ENCODE results near the gene SAP30BP. TPM values are rescaled to one million over a fixed set of nuclear protein-coding genes. Genes with fewer than 3 reads are reported as not detected.

The SAP30BP gene
- total and polyA plus RNA-seq, 2 of the 13 experiments (the other 11 are each of a cell fraction or from before 2014, with no cell fraction given) = 67.7 to 99.4 TPM

DNA sequence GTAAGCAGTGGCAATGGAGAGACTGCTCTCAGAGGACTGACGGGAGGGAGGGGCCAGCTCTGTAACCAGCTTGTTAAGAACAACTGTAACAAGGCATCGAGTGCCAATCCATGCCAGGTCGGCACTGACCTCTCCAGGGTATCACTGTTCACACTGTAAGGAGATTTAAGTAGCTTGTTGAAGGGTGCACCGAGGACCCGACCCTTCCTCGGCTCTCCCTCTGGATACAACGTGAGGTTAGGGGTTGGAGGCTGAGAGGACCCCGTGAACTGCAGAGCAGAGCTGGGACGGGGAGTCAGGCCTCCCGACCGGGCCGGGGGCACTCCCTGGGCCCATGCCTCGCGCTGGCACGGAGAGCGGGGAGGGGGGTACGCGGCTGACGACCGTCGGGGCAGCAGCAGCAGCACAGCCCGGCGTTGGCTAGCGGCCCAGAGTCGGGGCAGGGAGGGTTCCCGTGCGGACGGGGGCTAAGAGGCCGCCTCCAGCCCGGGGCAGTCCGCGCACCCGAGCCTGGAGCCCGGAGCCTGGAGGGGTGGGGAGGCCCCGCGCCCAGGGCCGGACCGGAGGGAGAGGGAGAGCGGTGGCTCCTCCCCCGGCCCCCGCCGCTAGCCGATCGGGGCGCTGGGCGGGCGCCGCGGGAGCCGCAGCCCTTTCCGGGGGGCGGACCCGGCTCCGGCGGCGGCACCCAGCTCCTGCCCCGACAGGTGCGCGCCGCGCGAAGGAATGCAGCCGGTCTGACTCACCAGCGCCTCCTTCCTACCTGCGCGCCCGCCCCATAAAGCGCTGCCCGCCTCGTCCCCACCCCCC is 53.7 kb downstream of the SAP30BP start, which contains the start of gene ITGB4 (continued):
- TF ChIP-seq, protein P1, sequence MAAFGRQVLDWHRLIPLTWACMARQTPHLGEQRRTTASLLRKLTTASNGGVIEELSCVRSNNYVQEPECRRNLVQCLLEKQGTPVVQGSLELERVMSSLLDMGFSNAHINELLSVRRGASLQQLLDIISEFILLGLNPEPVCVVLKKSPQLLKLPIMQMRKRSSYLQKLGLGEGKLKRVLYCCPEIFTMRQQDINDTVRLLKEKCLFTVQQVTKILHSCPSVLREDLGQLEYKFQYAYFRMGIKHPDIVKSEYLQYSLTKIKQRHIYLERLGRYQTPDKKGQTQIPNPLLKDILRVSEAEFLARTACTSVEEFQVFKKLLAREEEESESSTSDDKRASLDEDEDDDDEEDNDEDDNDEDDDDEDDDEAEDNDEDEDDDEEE (CRISPR knock-in tag; IDR thresholded peaks at IDR 0.05) = no peak
- no peak for TF ChIP-seq ZNF432 (CRISPR knock-in tag; IDR thresholded peaks at IDR 0.05; ENCODE audit: borderline replicate concordance)
- TF ChIP-seq TRIM24 (CRISPR knock-in tag; IDR thresholded peaks at IDR 0.05) = no peak
- TF ChIP-seq, protein P2, sequence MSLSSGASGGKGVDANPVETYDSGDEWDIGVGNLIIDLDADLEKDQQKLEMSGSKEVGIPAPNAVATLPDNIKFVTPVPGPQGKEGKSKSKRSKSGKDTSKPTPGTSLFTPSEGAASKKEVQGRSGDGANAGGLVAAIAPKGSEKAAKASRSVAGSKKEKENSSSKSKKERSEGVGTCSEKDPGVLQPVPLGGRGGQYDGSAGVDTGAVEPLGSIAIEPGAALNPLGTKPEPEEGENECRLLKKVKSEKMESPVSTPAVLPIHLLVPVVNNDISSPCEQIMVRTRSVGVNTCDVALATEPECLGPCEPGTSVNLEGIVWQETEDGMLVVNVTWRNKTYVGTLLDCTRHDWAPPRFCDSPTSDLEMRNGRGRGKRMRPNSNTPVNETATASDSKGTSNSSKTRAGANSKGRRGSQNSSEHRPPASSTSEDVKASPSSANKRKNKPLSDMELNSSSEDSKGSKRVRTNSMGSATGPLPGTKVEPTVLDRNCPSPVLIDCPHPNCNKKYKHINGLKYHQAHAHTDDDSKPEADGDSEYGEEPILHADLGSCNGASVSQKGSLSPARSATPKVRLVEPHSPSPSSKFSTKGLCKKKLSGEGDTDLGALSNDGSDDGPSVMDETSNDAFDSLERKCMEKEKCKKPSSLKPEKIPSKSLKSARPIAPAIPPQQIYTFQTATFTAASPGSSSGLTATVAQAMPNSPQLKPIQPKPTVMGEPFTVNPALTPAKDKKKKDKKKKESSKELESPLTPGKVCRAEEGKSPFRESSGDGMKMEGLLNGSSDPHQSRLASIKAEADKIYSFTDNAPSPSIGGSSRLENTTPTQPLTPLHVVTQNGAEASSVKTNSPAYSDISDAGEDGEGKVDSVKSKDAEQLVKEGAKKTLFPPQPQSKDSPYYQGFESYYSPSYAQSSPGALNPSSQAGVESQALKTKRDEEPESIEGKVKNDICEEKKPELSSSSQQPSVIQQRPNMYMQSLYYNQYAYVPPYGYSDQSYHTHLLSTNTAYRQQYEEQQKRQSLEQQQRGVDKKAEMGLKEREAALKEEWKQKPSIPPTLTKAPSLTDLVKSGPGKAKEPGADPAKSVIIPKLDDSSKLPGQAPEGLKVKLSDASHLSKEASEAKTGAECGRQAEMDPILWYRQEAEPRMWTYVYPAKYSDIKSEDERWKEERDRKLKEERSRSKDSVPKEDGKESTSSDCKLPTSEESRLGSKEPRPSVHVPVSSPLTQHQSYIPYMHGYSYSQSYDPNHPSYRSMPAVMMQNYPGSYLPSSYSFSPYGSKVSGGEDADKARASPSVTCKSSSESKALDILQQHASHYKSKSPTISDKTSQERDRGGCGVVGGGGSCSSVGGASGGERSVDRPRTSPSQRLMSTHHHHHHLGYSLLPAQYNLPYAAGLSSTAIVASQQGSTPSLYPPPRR (CRISPR knock-in tag; IDR thresholded peaks at IDR 0.05; ENCODE audit: borderline replicate concordance) = no peak
- TF ChIP-seq JARID2 (CRISPR knock-in tag; IDR thresholded peaks at IDR 0.05; ENCODE audit: insufficient replicate concordance) = no peak
- TF ChIP-seq SIX1 (CRISPR knock-in tag; IDR thresholded peaks at IDR 0.05; ENCODE audit: borderline replicate concordance) = no peak
- TF ChIP-seq, protein P3, sequence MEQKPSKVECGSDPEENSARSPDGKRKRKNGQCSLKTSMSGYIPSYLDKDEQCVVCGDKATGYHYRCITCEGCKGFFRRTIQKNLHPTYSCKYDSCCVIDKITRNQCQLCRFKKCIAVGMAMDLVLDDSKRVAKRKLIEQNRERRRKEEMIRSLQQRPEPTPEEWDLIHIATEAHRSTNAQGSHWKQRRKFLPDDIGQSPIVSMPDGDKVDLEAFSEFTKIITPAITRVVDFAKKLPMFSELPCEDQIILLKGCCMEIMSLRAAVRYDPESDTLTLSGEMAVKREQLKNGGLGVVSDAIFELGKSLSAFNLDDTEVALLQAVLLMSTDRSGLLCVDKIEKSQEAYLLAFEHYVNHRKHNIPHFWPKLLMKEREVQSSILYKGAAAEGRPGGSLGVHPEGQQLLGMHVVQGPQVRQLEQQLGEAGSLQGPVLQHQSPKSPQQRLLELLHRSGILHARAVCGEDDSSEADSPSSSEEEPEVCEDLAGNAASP (CRISPR knock-in tag; IDR thresholded peaks at IDR 0.05; ENCODE audit: borderline replicate concordance) = no peak
- TF ChIP-seq, protein P4, sequence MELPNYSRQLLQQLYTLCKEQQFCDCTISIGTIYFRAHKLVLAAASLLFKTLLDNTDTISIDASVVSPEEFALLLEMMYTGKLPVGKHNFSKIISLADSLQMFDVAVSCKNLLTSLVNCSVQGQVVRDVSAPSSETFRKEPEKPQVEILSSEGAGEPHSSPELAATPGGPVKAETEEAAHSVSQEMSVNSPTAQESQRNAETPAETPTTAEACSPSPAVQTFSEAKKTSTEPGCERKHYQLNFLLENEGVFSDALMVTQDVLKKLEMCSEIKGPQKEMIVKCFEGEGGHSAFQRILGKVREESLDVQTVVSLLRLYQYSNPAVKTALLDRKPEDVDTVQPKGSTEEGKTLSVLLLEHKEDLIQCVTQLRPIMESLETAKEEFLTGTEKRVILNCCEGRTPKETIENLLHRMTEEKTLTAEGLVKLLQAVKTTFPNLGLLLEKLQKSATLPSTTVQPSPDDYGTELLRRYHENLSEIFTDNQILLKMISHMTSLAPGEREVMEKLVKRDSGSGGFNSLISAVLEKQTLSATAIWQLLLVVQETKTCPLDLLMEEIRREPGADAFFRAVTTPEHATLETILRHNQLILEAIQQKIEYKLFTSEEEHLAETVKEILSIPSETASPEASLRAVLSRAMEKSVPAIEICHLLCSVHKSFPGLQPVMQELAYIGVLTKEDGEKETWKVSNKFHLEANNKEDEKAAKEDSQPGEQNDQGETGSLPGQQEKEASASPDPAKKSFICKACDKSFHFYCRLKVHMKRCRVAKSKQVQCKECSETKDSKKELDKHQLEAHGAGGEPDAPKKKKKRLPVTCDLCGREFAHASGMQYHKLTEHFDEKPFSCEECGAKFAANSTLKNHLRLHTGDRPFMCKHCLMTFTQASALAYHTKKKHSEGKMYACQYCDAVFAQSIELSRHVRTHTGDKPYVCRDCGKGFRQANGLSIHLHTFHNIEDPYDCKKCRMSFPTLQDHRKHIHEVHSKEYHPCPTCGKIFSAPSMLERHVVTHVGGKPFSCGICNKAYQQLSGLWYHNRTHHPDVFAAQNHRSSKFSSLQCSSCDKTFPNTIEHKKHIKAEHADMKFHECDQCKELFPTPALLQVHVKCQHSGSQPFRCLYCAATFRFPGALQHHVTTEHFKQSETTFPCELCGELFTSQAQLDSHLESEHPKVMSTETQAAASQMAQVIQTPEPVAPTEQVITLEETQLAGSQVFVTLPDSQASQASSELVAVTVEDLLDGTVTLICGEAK (IDR thresholded peaks at IDR 0.05) = no peak
- TF ChIP-seq, protein P4 (CRISPR knock-in tag; IDR thresholded peaks at IDR 0.05) = no peak
- TF ChIP-seq ZNF124 (CRISPR knock-in tag; IDR thresholded peaks at IDR 0.05) = no peak
- TF ChIP-seq GATAD1 (CRISPR knock-in tag; IDR thresholded peaks at IDR 0.05) = no peak
- no peak for TF ChIP-seq KAT2B (IDR thresholded peaks at IDR 0.05; ENCODE audit: borderline replicate concordance, low read depth, low read length)
